PC-9 (cell line): ENCODE measurements around the gene UVSSA.
"Not testable (repeated sequence)": the region's sequence is repeated elsewhere in the genome, so short reads cannot be mapped to it uniquely, and the experiment has no call there.

Experiments used
- CTCF ChIP-seq: fragments of 200-600 bp; sonication (generic); conservative IDR thresholded peaks from 2 replicates; pipeline ENCODE4 v1.6.1; 2017; ENCODE audit warnings: mixed run types, antibody characterized with exemption, mild to moderate bottlenecking, moderate library complexity
- EZH2 ChIP-seq: fragments of 200-600 bp; sonication (generic); IDR thresholded peaks from 2 replicates; pipeline ENCODE4 v1.8.0; 2017; ENCODE audit warnings: antibody characterized with exemption, low read depth

- not testable (repeated sequence) for TF ChIP-seq CTCF, EZH2
Observed at GRCh38 chr4:1335193-1335883, 11.7 kb upstream of the UVSSA start.
